ENCODE measurements around the gene TPP2. TPM values are rescaled to one million over a fixed set of nuclear protein-coding genes. Genes with fewer than 3 reads are reported as not detected.

The TPP2 gene
- total RNA-seq, 1 experiment from 2014 or later = 54.4 TPM

DNA sequence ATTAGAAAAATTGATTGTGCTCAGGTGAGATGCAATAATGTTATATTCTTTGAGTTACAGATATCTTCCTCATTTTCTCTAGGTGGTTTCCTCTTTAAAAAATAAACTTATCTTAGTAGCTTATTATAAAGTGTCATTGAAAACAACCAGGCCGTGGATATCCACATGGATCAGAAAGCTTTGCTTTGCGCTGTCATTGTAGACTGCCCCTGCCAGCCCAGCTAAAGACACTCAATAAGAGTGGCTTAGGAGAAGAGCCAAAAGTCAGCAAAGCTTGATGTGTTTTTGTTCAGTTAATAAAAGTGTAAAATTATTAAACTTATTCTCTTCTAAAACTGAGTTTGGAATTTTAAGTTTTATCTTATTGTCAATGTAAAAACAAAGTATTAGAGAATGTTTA, 34.4 kb downstream of the TPP2 start:
- peaks cover 59% of the 10 kb centered on the region for H3K36me3 ChIP-seq (ENCODE audit: insufficient read depth, low read length, poor library complexity, severe bottlenecking)
- no peak overlapping the region for H3K27ac ChIP-seq (ENCODE audit: low read depth, low read length, poor library complexity, severe bottlenecking)
- H3K27me3 ChIP-seq (replicated peaks; ENCODE audit: insufficient read depth, low read depth, low read length, poor library complexity) = no peaks in the 10 kb centered on the region
- no peak for DNase-seq (ENCODE audit: low spot score)
- H3K4me1 ChIP-seq (ENCODE audit: insufficient read depth, low read length, poor library complexity, severe bottlenecking) = no peaks in the 10 kb centered on the region
- CTCF ChIA-PET = no interaction called here
- POLR2A ChIA-PET (ENCODE audit: low non-redundant PET) = no interaction called here
- H3K9me3 ChIP-seq (ENCODE audit: low read depth, low read length, poor library complexity, severe bottlenecking) = no peaks in the 10 kb centered on the region
- no peak overlapping the region for H3K4me3 ChIP-seq (ENCODE audit: low read depth, low read length, poor library complexity, severe bottlenecking)
- intact Hi-C loops (cut with micrococcal nuclease; ENCODE audit: unreplicated experiment) = no loop called here
- no TSS peak for BruUV-seq (replicated peaks)
- TF ChIP-seq, protein P1, sequence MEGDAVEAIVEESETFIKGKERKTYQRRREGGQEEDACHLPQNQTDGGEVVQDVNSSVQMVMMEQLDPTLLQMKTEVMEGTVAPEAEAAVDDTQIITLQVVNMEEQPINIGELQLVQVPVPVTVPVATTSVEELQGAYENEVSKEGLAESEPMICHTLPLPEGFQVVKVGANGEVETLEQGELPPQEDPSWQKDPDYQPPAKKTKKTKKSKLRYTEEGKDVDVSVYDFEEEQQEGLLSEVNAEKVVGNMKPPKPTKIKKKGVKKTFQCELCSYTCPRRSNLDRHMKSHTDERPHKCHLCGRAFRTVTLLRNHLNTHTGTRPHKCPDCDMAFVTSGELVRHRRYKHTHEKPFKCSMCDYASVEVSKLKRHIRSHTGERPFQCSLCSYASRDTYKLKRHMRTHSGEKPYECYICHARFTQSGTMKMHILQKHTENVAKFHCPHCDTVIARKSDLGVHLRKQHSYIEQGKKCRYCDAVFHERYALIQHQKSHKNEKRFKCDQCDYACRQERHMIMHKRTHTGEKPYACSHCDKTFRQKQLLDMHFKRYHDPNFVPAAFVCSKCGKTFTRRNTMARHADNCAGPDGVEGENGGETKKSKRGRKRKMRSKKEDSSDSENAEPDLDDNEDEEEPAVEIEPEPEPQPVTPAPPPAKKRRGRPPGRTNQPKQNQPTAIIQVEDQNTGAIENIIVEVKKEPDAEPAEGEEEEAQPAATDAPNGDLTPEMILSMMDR (conservative IDR thresholded peaks at IDR 0.05; ENCODE audit: low read depth, low read length) = no peak
- TF ChIP-seq EZH2 (IDR thresholded peaks at IDR 0.05; ENCODE audit: borderline replicate concordance, low read depth, low read length, poor library complexity, severe bottlenecking) = no peak

DNA sequence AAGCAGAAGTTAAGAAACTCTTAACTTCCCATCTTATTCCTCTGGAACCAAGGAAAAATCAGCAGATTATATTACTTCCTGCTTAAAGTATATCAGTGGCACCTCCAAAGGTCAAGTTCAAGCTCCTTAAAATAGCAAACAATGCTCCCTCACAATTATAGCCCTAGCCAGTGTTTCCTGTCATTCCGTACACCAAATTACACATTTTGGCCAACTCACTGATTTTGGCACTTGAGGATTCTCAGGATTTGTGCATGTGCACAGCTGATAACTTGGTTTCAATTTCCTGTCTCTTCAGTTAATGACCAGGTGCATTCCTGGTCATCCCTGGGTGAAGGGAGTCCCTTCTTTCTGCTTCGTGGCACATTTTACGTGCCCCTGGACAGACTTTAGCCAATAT, 42.0 kb downstream of the TPP2 start:
- H3K4me3 ChIP-seq (ENCODE audit: low read depth, low read length, poor library complexity, severe bottlenecking) = no peak overlapping the region
- CTCF ChIA-PET = no interaction called here
- peaks cover 42% of the 10 kb centered on the region for H3K36me3 ChIP-seq (ENCODE audit: insufficient read depth, low read length, poor library complexity, severe bottlenecking)
- no peak for DNase-seq (ENCODE audit: low spot score)
- intact Hi-C loops (cut with micrococcal nuclease; ENCODE audit: unreplicated experiment) = no loop called here
- no peaks in the 10 kb centered on the region for H3K27me3 ChIP-seq (replicated peaks; ENCODE audit: insufficient read depth, low read depth, low read length, poor library complexity)
- POLR2A ChIA-PET (ENCODE audit: low non-redundant PET) = no interaction called here
- BruUV-seq (replicated peaks) = no TSS peak
- no peak for TF ChIP-seq EZH2 (IDR thresholded peaks at IDR 0.05; ENCODE audit: borderline replicate concordance, low read depth, low read length, poor library complexity, severe bottlenecking)
- TF ChIP-seq, protein P1 (conservative IDR thresholded peaks at IDR 0.05; ENCODE audit: low read depth, low read length) = no peak
- H3K27ac ChIP-seq (ENCODE audit: low read depth, low read length, poor library complexity, severe bottlenecking) = no peak overlapping the region
- H3K9me3 ChIP-seq (ENCODE audit: low read depth, low read length, poor library complexity, severe bottlenecking) = no peaks in the 10 kb centered on the region
- H3K4me1 ChIP-seq (ENCODE audit: insufficient read depth, low read length, poor library complexity, severe bottlenecking) = no peaks in the 10 kb centered on the region

- CTCF ChIA-PET = no interaction called here
- no TSS peak for BruUV-seq (replicated peaks)
- Histone ChIP-seq H3K4me3 (ENCODE audit: low read depth, low read length, poor library complexity, severe bottlenecking) (no peak overlapping the region), H3K27me3 (replicated peaks; ENCODE audit: insufficient read depth, low read depth, low read length, poor library complexity) (no peaks in the 10 kb centered on the region), H3K9me3 (ENCODE audit: low read depth, low read length, poor library complexity, severe bottlenecking) (no peaks in the 10 kb centered on the region), H3K27ac (ENCODE audit: low read depth, low read length, poor library complexity, severe bottlenecking) (no peak overlapping the region), H3K4me1 (ENCODE audit: insufficient read depth, low read length, poor library complexity, severe bottlenecking) (no peaks in the 10 kb centered on the region), H3K36me3 (ENCODE audit: insufficient read depth, low read length, poor library complexity, severe bottlenecking) (peaks cover 48% of the 10 kb centered on the region)
- TF ChIP-seq EZH2 (IDR thresholded peaks at IDR 0.05; ENCODE audit: borderline replicate concordance, low read depth, low read length, poor library complexity, severe bottlenecking) = no peak
- TF ChIP-seq, protein P1 (conservative IDR thresholded peaks at IDR 0.05; ENCODE audit: low read depth, low read length) = no peak
- no peak for DNase-seq (ENCODE audit: low spot score)
- intact Hi-C loops (cut with micrococcal nuclease; ENCODE audit: unreplicated experiment) = no loop called here
- POLR2A ChIA-PET (ENCODE audit: low non-redundant PET) = no interaction called here
Observed at GRCh38 chr13:102642029-102642428, 45.2 kb downstream of the TPP2 start.

Data from A673 (cell line).